HG02938 (cell line): Measurements from ENCODE around the gene APRT.
"Not testable (repeated sequence)": the region's sequence is repeated elsewhere in the genome, so short reads cannot be mapped to it uniquely, and the experiment has no call there.

Experiments
- ATAC-seq: cut with Tn5 transposase; IDR thresholded peaks from one replicate; pipeline ENCODE4 v1.9.1; 2021; ENCODE audit warnings: mild to moderate bottlenecking, moderate library complexity; ENCODE audit not compliant: unreplicated experiment

The APRT gene

GRCh38 chr16:88790312-88791211 lies 21.2 kb downstream of the APRT start:
- no peak for ATAC-seq

GRCh38 chr16:88789594-88789993 lies 22.1 kb downstream of the APRT start:
- no peak for ATAC-seq

GRCh38 chr16:88788749-88789148 lies 23.0 kb downstream of the APRT start:
- ATAC-seq = not testable (repeated sequence)

- ATAC-seq = no peak
Observed at GRCh38 chr16:88787579-88788314, 24.0 kb downstream of the APRT start.

- ATAC-seq = no peak
Observed at GRCh38 chr16:88785106-88785924, 26.4 kb downstream of the APRT start, which contains the start of gene PIEZO1. PIEZO1 (minus strand) TSS chr16:88785220; CDS start chr16:88784964, 256 bp downstream.

GRCh38 chr16:88784856-88785105 lies 26.9 kb downstream of the APRT start:
- no peak for ATAC-seq

- ATAC-seq = no peak
Observed at GRCh38 chr16:88784074-88784855, 27.5 kb downstream of the APRT start.

GRCh38 chr16:88783391-88784073 lies 28.2 kb downstream of the APRT start:
- ATAC-seq = no peak

GRCh38 chr16:88782454-88783390 lies 29.0 kb downstream of the APRT start:
- no peak for ATAC-seq

GRCh38 chr16:88781140-88782077 lies 30.3 kb downstream of the APRT start:
- ATAC-seq = no peak

- no peak for ATAC-seq
Observed at GRCh38 chr16:88780142-88781062, 31.3 kb downstream of the APRT start.

- ATAC-seq = no peak
Observed at GRCh38 chr16:88779406-88780141, 32.2 kb downstream of the APRT start.

- ATAC-seq = no peak
Observed at GRCh38 chr16:88778541-88779065, 33.1 kb downstream of the APRT start.

GRCh38 chr16:88778271-88778525 lies 33.5 kb downstream of the APRT start:
- no peak for ATAC-seq

- ATAC-seq = no peak
Observed at GRCh38 chr16:88777471-88778270, 34.1 kb downstream of the APRT start.
